OCI-LY3 (cell line): ENCODE data around the gene TRAPPC2.

ENCODE experiments used
- H2AFZ ChIP-seq: fragments of 200-600, 300-600 bp; shearing (Covaris generic); 2 replicates; pipeline ENCODE4 v1.6.0; 2014; ENCODE audit warnings: antibody characterized with exemption, low read depth, low read length
- H3K27ac ChIP-seq: fragments of 200-600, 300-600 bp; sonication (generic); 2 replicates; pipeline ENCODE4 v1.5.1; 2014; ENCODE audit warnings: mild to moderate bottlenecking, low read length, moderate library complexity, mixed read lengths
- H3K27me3 ChIP-seq: fragments of 200-600, 300-600 bp; sonication (generic); 2 replicates; pipeline ENCODE4 v1.6.1; 2014; ENCODE audit warnings: low read depth, low read length, mixed read lengths
- H3K36me3 ChIP-seq: fragments of 200-600, 300-600 bp; sonication (generic); replicated peaks from 2 replicates; pipeline ENCODE3; 2014; ENCODE audit warnings: low read depth, low read length, mixed read lengths
- H3K4me1 ChIP-seq: fragments of 300-600, 200-600 bp; sonication (generic); 2 replicates; pipeline ENCODE4 v1.6.1; 2014; ENCODE audit warnings: low read length, mixed read lengths
- H3K4me2 ChIP-seq: fragments of 200-600, 300-600 bp; sonication (generic); 2 replicates; pipeline ENCODE4 v1.6.1; 2014; ENCODE audit warnings: low read length, mixed read lengths
- H3K4me3 ChIP-seq: fragments of 300-600, 200-600 bp; sonication (generic); 2 replicates; pipeline ENCODE4 v1.5.1; 2014; ENCODE audit warnings: antibody characterized with exemption, mild to moderate bottlenecking, low read length, moderate library complexity
- H3K79me2 ChIP-seq: fragments of 300-600, 200-600 bp; shearing (Covaris generic); 2 replicates; pipeline ENCODE4 v1.6.1; 2014; ENCODE audit warnings: mild to moderate bottlenecking, low read length, mixed read lengths
- H3K9ac ChIP-seq: fragments of 300-600, 200-600 bp; shearing (Covaris generic); 2 replicates; pipeline ENCODE4 v1.6.0; 2014; ENCODE audit warnings: mild to moderate bottlenecking, low read length, moderate library complexity
- H3K9me3 ChIP-seq: fragments of 200-600, 300-600 bp; shearing (Covaris generic); 2 replicates; pipeline ENCODE4 v1.6.1; 2014; ENCODE audit warnings: low read length, mixed read lengths; ENCODE audit not compliant: insufficient read depth
- H4K20me1 ChIP-seq: fragments of 200-600, 300-600 bp; sonication (generic); 2 replicates; pipeline ENCODE4 v1.6.1; 2016; ENCODE audit warnings: low read length, mixed read lengths; ENCODE audit not compliant: insufficient read depth
- EZH2phosphoT487 ChIP-seq: fragments of 200-600 bp; shearing (Covaris generic); IDR thresholded peaks from 2 replicates; pipeline ENCODE4 v1.6.1; 2018; ENCODE audit warnings: antibody characterized with exemption, mixed run types, low read depth
- TF ChIP-seq, protein P1 (sequence below): fragments of 200-600, 300-600 bp; sonication (generic); IDR thresholded peaks from 2 replicates; pipeline ENCODE4 v1.5.1; 2014; ENCODE audit warnings: antibody characterized with exemption, low read length, low read depth

The TRAPPC2 gene

DNA sequence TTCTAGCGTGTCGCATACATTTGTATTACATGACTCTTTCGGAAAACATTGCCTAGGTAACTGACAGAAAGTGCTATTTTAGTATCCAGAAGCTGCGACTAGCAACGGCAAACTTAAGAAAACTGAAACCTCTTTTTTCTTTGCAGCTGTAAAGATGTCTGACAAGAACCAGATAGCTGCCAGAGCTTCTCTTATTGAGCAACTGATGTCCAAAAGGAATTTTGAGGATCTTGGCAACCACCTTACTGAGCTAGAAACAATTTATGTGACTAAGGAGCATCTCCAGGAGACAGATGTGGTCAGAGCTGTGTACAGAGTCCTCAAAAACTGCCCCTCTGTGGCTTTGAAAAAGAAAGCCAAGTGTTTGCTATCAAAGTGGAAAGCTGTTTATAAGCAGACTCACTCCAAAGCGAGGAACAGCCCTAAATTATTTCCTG lies 72.0 kb downstream of the TRAPPC2 start:
- TF ChIP-seq, protein P1, sequence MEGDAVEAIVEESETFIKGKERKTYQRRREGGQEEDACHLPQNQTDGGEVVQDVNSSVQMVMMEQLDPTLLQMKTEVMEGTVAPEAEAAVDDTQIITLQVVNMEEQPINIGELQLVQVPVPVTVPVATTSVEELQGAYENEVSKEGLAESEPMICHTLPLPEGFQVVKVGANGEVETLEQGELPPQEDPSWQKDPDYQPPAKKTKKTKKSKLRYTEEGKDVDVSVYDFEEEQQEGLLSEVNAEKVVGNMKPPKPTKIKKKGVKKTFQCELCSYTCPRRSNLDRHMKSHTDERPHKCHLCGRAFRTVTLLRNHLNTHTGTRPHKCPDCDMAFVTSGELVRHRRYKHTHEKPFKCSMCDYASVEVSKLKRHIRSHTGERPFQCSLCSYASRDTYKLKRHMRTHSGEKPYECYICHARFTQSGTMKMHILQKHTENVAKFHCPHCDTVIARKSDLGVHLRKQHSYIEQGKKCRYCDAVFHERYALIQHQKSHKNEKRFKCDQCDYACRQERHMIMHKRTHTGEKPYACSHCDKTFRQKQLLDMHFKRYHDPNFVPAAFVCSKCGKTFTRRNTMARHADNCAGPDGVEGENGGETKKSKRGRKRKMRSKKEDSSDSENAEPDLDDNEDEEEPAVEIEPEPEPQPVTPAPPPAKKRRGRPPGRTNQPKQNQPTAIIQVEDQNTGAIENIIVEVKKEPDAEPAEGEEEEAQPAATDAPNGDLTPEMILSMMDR = no peak
- no peak for TF ChIP-seq EZH2phosphoT487
- Histone ChIP-seq H3K27ac (no peak overlapping the region), H3K4me2 (no peak overlapping the region)

More for the DNA sequence above, 72.0 kb downstream of the TRAPPC2 start:
- Histone ChIP-seq H3K4me3 (no peak overlapping the region), H3K36me3 (peaks cover 14% of the 10 kb centered on the region), H3K9me3 (no peaks in the 10 kb centered on the region), H2AFZ (no peak overlapping the region), H3K4me1 (peaks cover 6% of the 10 kb centered on the region), H3K27me3 (no peaks in the 10 kb centered on the region), H3K79me2 (no peaks in the 10 kb centered on the region), H4K20me1 (no peaks in the 10 kb centered on the region), H3K9ac (no peak overlapping the region)
